HepG2 (cell line): ENCODE data around the gene GPAM. TPM values are rescaled to one million over a fixed set of nuclear protein-coding genes. Genes with fewer than 3 reads are reported as not detected.
A peak's percentile ranks its signal among the peaks of the same experiment; 100 is the strongest.

Experiments
- ATAC-seq: fragments of 200-7000 bp; cut with Tn5 transposase; 3 replicates; pipeline ENCODE4 v1.9.1; 2020; ENCODE audit warnings: mild to moderate bottlenecking, moderate library complexity
- BruUV-seq: library from RNA; stranded (reverse); fragments of 400-500 nt; replicated peaks from 2 replicates; lab custom pipeline; 2021; lab: Mats Ljungman, UMichigan
- CTCF ChIA-PET: fragments of 300-600 bp; formaldehyde crosslinking; extraction: SDS; loops from one replicate; lab custom pipeline; 2021; ENCODE audit warnings: low total read pairs, inconsistent platforms, low intra/inter-chr PET ratio; lab: Yijun Ruan, JAX
- POLR2A ChIA-PET: fragments of 350-600 bp; sonication (Branson Sonifier 250); formaldehyde crosslinking; loops from one replicate; lab custom pipeline; 2020; ENCODE audit warnings: antibody characterized with exemption, inconsistent platforms; lab: Yijun Ruan, JAX
- DNase-seq: peaks from one replicate; pipeline ENCODE4 v3.0.0-alpha.2; 2015; ENCODE audit warnings: low spot score
- FAIRE-seq: peaks from 3 replicates; lab custom pipeline; 2011; peaks lifted over from hg19 to GRCh38; lab: Jason Lieb, UNC
- H2AFZ ChIP-seq: one replicate; pipeline ENCODE4 v1.6.1; 2011; ENCODE audit warnings: low read length, inconsistent platforms
- H3K27ac ChIP-seq: fragments of 300-600 bp; 3 replicates; pipeline ENCODE4 v1.8.0; 2011; ENCODE audit warnings: mixed run types, mild to moderate bottlenecking, mixed read lengths, low read length, inconsistent platforms; ENCODE audit not compliant: insufficient read depth; ENCODE audit errors: extremely low read length
- H3K27me3 ChIP-seq, 2 experiments: fragments of 200-600 bp in 1 of 2; 2 replicates in 1 of 2; 3 replicates in 1 of 2; pipeline versions ENCODE4 v1.6.0 to v1.8.0; 2011; ENCODE audit warnings: low read length in 2 of 2, mild to moderate bottlenecking in 2 of 2, moderate library complexity in 2 of 2, inconsistent platforms in 1 of 2; ENCODE audit not compliant: insufficient read depth in 2 of 2, control insufficient read depth in 1 of 2
- H3K36me3 ChIP-seq, 2 experiments: fragments of 200-600 bp in 1 of 2; replicated peaks in 1 of 2; 2 replicates in 1 of 2; 3 replicates in 1 of 2; pipeline versions ENCODE4 v1.5.1 to v1.8.0; 2011; ENCODE audit warnings: low read length in 2 of 2, inconsistent platforms in 1 of 2; ENCODE audit not compliant: insufficient read depth in 2 of 2, control insufficient read depth in 1 of 2
- H3K4me1 ChIP-seq: 2 replicates; pipeline ENCODE4 v1.5.1; 2012; ENCODE audit warnings: low read length, inconsistent platforms; ENCODE audit not compliant: insufficient read depth
- H3K4me2 ChIP-seq: 2 replicates; pipeline ENCODE4 v1.6.0; 2011; ENCODE audit warnings: low read depth, low read length, inconsistent platforms
- H3K4me3 ChIP-seq, 3 experiments: fragments of 200-600 bp in 1 of 3; sonication (generic), shearing (Covaris generic) in 1 of 3; replicated peaks in 1 of 3; 2 replicates each; pipeline ENCODE4 v1.5.1; 2011 to 2016; ENCODE audit warnings: low read length in 3 of 3, inconsistent platforms in 2 of 3, low read depth in 2 of 3, mild to moderate bottlenecking in 2 of 3, control low read depth in 1 of 3, mixed read lengths in 1 of 3; ENCODE audit not compliant: insufficient read depth in 1 of 3
- H3K79me2 ChIP-seq: one replicate; pipeline ENCODE4 v1.6.1; 2011; ENCODE audit warnings: low read length, inconsistent platforms; ENCODE audit not compliant: insufficient read depth
- H3K9ac ChIP-seq: 2 replicates; pipeline ENCODE4 v1.6.0; 2011; ENCODE audit warnings: mild to moderate bottlenecking, low read depth, low read length, inconsistent platforms; ENCODE audit not compliant: insufficient read depth
- H3K9me3 ChIP-seq: 2 replicates; pipeline ENCODE4 v1.5.1; 2012; ENCODE audit warnings: mild to moderate bottlenecking, low read length
- H4K20me1 ChIP-seq: 2 replicates; pipeline ENCODE4 v1.6.0; 2011; ENCODE audit warnings: inconsistent platforms, mild to moderate bottlenecking, low read length, moderate library complexity; ENCODE audit not compliant: insufficient read depth
- AKAP8 ChIP-seq: sonication (generic); formaldehyde crosslinking; IDR thresholded peaks from 2 replicates; pipeline ENCODE4 v1.5.1; 2020; ENCODE audit warnings: mild to moderate bottlenecking, missing genetic modification reagents
- CCDC6 ChIP-seq: sonication (generic); formaldehyde crosslinking; IDR thresholded peaks from 2 replicates; pipeline ENCODE4 v1.8.1; 2022; ENCODE audit warnings: mild to moderate bottlenecking, missing genetic modification reagents, moderate library complexity
- FOXK1 ChIP-seq: sonication (generic); formaldehyde crosslinking; IDR thresholded peaks from 2 replicates; pipeline ENCODE4 v1.4.0; 2020; ENCODE audit warnings: low read depth, missing genetic modification reagents, borderline replicate concordance
- GATAD2A ChIP-seq: IDR thresholded peaks from 2 replicates; pipeline ENCODE4 v1.6.1; 2016
- KAT7 ChIP-seq: IDR thresholded peaks from 2 replicates; pipeline ENCODE4 v1.6.1; 2018; ENCODE audit warnings: borderline replicate concordance, missing compliant biosample characterization
- KDM5A ChIP-seq: fragments of 200-600 bp; sonication (generic); IDR thresholded peaks from 2 replicates; pipeline ENCODE4 v1.7.0; 2018; ENCODE audit warnings: antibody characterized with exemption, mild to moderate bottlenecking, low read length, borderline replicate concordance
- MBD4 ChIP-seq: IDR thresholded peaks from 2 replicates; pipeline ENCODE4 v1.6.1; 2012; ENCODE audit warnings: low read length, inconsistent platforms, borderline replicate concordance
- NFE2L2 ChIP-seq: fragments of 150-350 bp; IDR thresholded peaks from 2 replicates; pipeline ENCODE4 v1.6.1; 2014; ENCODE audit warnings: low read length
- NR2F6 ChIP-seq, 2 experiments: IDR thresholded peaks; 2 replicates each; pipeline ENCODE4 v1.6.1; 2016; ENCODE audit warnings: antibody characterized with exemption in 1 of 2, mild to moderate bottlenecking in 1 of 2
- POLR2A ChIP-seq, 2 experiments: IDR thresholded peaks; 2 replicates each; pipeline ENCODE4 v1.6.1; 2011; ENCODE audit warnings: low read depth in 2 of 2, low read length in 2 of 2, mild to moderate bottlenecking in 1 of 2, moderate library complexity in 1 of 2; ENCODE audit not compliant: insufficient read depth in 1 of 2
- SETDB1 ChIP-seq: sonication (generic); formaldehyde crosslinking; IDR thresholded peaks from 2 replicates; pipeline ENCODE4 v1.5.1; 2020; ENCODE audit warnings: missing genetic modification reagents, mild to moderate bottlenecking, borderline replicate concordance
- TEAD2 ChIP-seq: sonication (generic); formaldehyde crosslinking; IDR thresholded peaks from 2 replicates; pipeline ENCODE4 v1.9.0; 2021; ENCODE audit warnings: missing genetic modification reagents
- ZC3H4 ChIP-seq: sonication (generic); formaldehyde crosslinking; IDR thresholded peaks from 2 replicates; pipeline ENCODE4 v1.4.0; 2020; ENCODE audit warnings: missing genetic modification reagents, borderline replicate concordance
- ZFY ChIP-seq: sonication (generic); formaldehyde crosslinking; IDR thresholded peaks from 2 replicates; pipeline ENCODE4 v1.4.0; 2020; ENCODE audit warnings: missing genetic modification reagents
- ZNF17 ChIP-seq: sonication (generic); formaldehyde crosslinking; IDR thresholded peaks from 2 replicates; pipeline ENCODE4 v1.5.0; 2020; ENCODE audit warnings: mild to moderate bottlenecking, missing genetic modification reagents
- ZNF225 ChIP-seq: sonication (generic); formaldehyde crosslinking; IDR thresholded peaks from 2 replicates; pipeline ENCODE4 v1.4.0; 2020; ENCODE audit warnings: mild to moderate bottlenecking, missing genetic modification reagents
- ZNF24 ChIP-seq: fragments of 450-650 bp; IDR thresholded peaks from 2 replicates; pipeline ENCODE4 v1.6.1; 2017; ENCODE audit warnings: antibody characterized with exemption, mild to moderate bottlenecking
- ZNF260 ChIP-seq: sonication (generic); formaldehyde crosslinking; IDR thresholded peaks from 2 replicates; pipeline ENCODE4 v1.4.0; 2020; ENCODE audit warnings: missing genetic modification reagents, low read depth, mild to moderate bottlenecking, borderline replicate concordance
- ZNF569 ChIP-seq: sonication (generic); formaldehyde crosslinking; IDR thresholded peaks from 2 replicates; pipeline ENCODE4 v1.5.0; 2020; ENCODE audit warnings: mild to moderate bottlenecking, missing genetic modification reagents, moderate library complexity, borderline replicate concordance
- ZNF704 ChIP-seq: sonication (generic); formaldehyde crosslinking; IDR thresholded peaks from 2 replicates; pipeline ENCODE4 v1.8.1; 2023; ENCODE audit warnings: mild to moderate bottlenecking, inconsistent platforms, moderate library complexity, missing genetic modification reagents, borderline replicate concordance
- ZNF713 ChIP-seq: sonication (generic); formaldehyde crosslinking; IDR thresholded peaks from 2 replicates; pipeline ENCODE4 v1.4.0; 2020; ENCODE audit warnings: mild to moderate bottlenecking, missing genetic modification reagents
- WGBS: methylation state at CpG from one replicate; pipeline ENCODE4 v1.1.6; 2017; ENCODE audit warnings: low lambda C conversion rate; 5-methylcytosine and 5-hydroxymethylcytosine counted together
- in situ Hi-C: cut with HindIII; loops from 2 replicates; pipeline ENCODE4 v1.10.0; 2017; ENCODE audit warnings: low pct_unique_long_range_greater_than_20kb; ENCODE audit not compliant: extremely low pct_ligation_motif_present
- intact Hi-C: fragments of 100-400 bp; cut with micrococcal nuclease; formaldehyde crosslinking; loops from one replicate; pipeline ENCODE4 v1.10.0; 2022; ENCODE audit not compliant: unreplicated experiment
- polyA plus RNA-seq, 8 experiments: library from polyadenylated mRNA; depleted of rRNA in 3 of 8; stranded (reverse) in 7 of 8; unstranded in 1 of 8; fragments of >200 nt; fragmentation: Illumina TruSeq in 4 of 8; extraction: Trizol in 4 of 8; gene quantifications; 2 replicates each; pipeline versions ENCODE4 v1.2.1 to v1.2.3, GENCODE V29; 2011 to 2016; ENCODE audit warnings: low read depth in 4 of 8, missing spikeins in 1 of 8, mixed read lengths in 1 of 8; ENCODE audit not compliant: insufficient read depth in 1 of 8
- total RNA-seq, 5 experiments: library from RNA; depleted of rRNA; stranded (reverse); fragments of >200 nt; fragmentation: Illumina TruSeq; extraction: Trizol; gene quantifications; 2 replicates each; pipeline ENCODE4 v1.2.3, GENCODE V29; 2016; ENCODE audit warnings: low read depth in 1 of 5
- TF ChIP-seq, protein P1 (sequence below): IDR thresholded peaks from 2 replicates; pipeline ENCODE4 v1.6.1; 2018; ENCODE audit warnings: missing genetic modification reagents
- TF ChIP-seq, protein P2 (sequence below): sonication (generic); formaldehyde crosslinking; IDR thresholded peaks from 2 replicates; pipeline ENCODE4 v1.4.0; 2020; ENCODE audit warnings: missing genetic modification reagents, low read depth, mild to moderate bottlenecking, borderline replicate concordance

Gene GPAM
- total and polyA plus RNA-seq, 2 of the 13 experiments (the other 11 are each of a cell fraction or from before 2014, with no cell fraction given): 36.8 to 140 TPM

GRCh38 chr10:112224933-112225529 lies 41.5 kb upstream of the GPAM start:
- no peaks in the 10 kb centered on the region; a peak in 1 of 5 replicates for H3K27me3 ChIP-seq
- no peak for FAIRE-seq
- whole genome bisulfite sequencing: 25% methylated on average over 2 of the region's 3 CpGs
- H3K4me1 ChIP-seq: peaks cover 98% of the 10 kb centered on the region
- no peaks in the 10 kb centered on the region for H4K20me1 ChIP-seq
- H3K36me3 ChIP-seq: peaks cover 13 to 27% of the 10 kb centered on the region in 2 experiments
- ChIA-PET CTCF (no interaction called here), POLR2A (interaction anchor here (0.8 to 7.8 kb wide), 21 partner anchors 9 to 149 kb away, joined by 3 to 189 read pairs (median 7); no protein-coding TSS in a partner anchor)
- BruUV-seq: no TSS peak
- H3K9ac ChIP-seq: peak overlapping the region; percentile 82
- H3K9me3 ChIP-seq: peaks cover 9% of the 10 kb centered on the region; the same call in 1 of the 2 replicates
- peak overlapping the region; percentile 59 to 77 (median 74) for H3K4me3 ChIP-seq
- intact Hi-C loops: loop anchor here (1.0 kb wide), 1 partner anchor 50 kb away; no protein-coding TSS in a partner anchor
- no peak for DNase-seq
- H3K4me2 ChIP-seq: peak overlapping the region; percentile 99
- H3K79me2 ChIP-seq: peaks cover 81% of the 10 kb centered on the region
- ATAC-seq: no peak
- in situ Hi-C loops: loop anchor here (5.0 kb wide), 1 partner anchor 82 kb away; no protein-coding TSS in a partner anchor
- peak overlapping the region; percentile 93 for H3K27ac ChIP-seq
- no peak overlapping the region for H2AFZ ChIP-seq
- TF ChIP-seq ZFY (CRISPR knock-in tag) (no peak; the same call in 1 of the 2 replicates), KDM5A (no peak), ZNF260 (CRISPR knock-in tag) (no peak), ZC3H4 (CRISPR knock-in tag) (peak; percentile 90), FOXK1 (CRISPR knock-in tag) (no peak), GATAD2A (CRISPR knock-in tag) (no peak), ZNF713 (CRISPR knock-in tag) (no peak), TEAD2 (CRISPR knock-in tag) (no peak), ZNF225 (CRISPR knock-in tag) (0 out of 2 replicates have a peak, but pooled peaks have one; percentile 28), MBD4 (no peak), NFE2L2 (no peak), CCDC6 (CRISPR knock-in tag) (no peak), NR2F6 (IDR thresholded peaks at IDR 0.05) (no peak), NR2F6 (CRISPR knock-in tag; IDR thresholded peaks at IDR 0.05) (no peak), ZNF569 (no peak), POLR2A (IDR thresholded peaks at IDR 0.05; ENCODE audit: insufficient read depth in 1 of 2, low read depth in 2 of 2, low read length in 2 of 2) (no peak; a peak in 1 of 4 replicates), AKAP8 (CRISPR knock-in tag) (no peak), SETDB1 (CRISPR knock-in tag) (no peak), ZNF704 (CRISPR knock-in tag) (no peak), KAT7 (CRISPR knock-in tag) (no peak), ZNF17 (CRISPR knock-in tag) (no peak), ZNF24 (no peak)
- TF ChIP-seq, protein P1, sequence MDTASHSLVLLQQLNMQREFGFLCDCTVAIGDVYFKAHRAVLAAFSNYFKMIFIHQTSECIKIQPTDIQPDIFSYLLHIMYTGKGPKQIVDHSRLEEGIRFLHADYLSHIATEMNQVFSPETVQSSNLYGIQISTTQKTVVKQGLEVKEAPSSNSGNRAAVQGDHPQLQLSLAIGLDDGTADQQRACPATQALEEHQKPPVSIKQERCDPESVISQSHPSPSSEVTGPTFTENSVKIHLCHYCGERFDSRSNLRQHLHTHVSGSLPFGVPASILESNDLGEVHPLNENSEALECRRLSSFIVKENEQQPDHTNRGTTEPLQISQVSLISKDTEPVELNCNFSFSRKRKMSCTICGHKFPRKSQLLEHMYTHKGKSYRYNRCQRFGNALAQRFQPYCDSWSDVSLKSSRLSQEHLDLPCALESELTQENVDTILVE (CRISPR knock-in tag): no peak
- TF ChIP-seq, protein P2, sequence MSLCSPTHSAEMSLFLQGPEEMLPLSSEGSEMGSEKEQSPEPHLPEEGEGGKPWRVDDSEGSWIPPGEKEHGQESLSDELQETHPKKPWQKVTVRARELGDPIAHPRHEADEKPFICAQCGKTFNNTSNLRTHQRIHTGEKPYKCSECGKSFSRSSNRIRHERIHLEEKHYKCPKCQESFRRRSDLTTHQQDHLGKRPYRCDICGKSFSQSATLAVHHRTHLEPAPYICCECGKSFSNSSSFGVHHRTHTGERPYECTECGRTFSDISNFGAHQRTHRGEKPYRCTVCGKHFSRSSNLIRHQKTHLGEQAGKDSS (CRISPR knock-in tag): peak; percentile 19; the same call in 1 of the 2 replicates
